Hepatocyte (in vitro differentiated cells): ENCODE results near the gene ZHX3.

ENCODE experiments used
- CTCF ChIP-seq: fragments of 200-600 bp; sonication (generic); IDR thresholded peaks from 2 replicates; pipeline ENCODE4 v1.5.1; 2016; ENCODE audit warnings: antibody characterized with exemption, mild to moderate bottlenecking; ENCODE audit not compliant: poor library complexity
- EZH2 ChIP-seq: fragments of 200-600 bp; sonication (generic); IDR thresholded peaks from 2 replicates; pipeline ENCODE4 v1.6.1; 2016; ENCODE audit warnings: antibody characterized with exemption, mild to moderate bottlenecking, borderline replicate concordance
- EZH2phosphoT487 ChIP-seq: fragments of 200-600 bp; sonication (generic); IDR thresholded peaks from one replicate; pipeline ENCODE4 v1.6.1; 2018; ENCODE audit warnings: antibody characterized with exemption, mild to moderate bottlenecking, low read depth, moderate library complexity; ENCODE audit not compliant: unreplicated experiment, severe bottlenecking

- TF ChIP-seq CTCF (no peak), EZH2 (no peak), EZH2phosphoT487 (no peak)
These were observed 162.3 kb downstream of the ZHX3 start for GRCh38 chr20:41155261-41155660.
